ENCODE measurements around the gene REV1.

Gene REV1

GRCh38 chr2:99445065-99445464 is 44.8 kb downstream of the REV1 start:
- no peak for DNase-seq

GRCh38 chr2:99444222-99444621 is 45.6 kb downstream of the REV1 start:
- no peak for DNase-seq

- no peak for DNase-seq
Measured at GRCh38 chr2:99442837-99443236, 47.0 kb downstream of the REV1 start.

GRCh38 chr2:99439971-99440505 is 49.8 kb downstream of the REV1 start:
- no peak for DNase-seq

GRCh38 chr2:99436874-99437273 is 52.9 kb downstream of the REV1 start:
- no peak for DNase-seq

GRCh38 chr2:99433340-99433739 is 56.5 kb downstream of the REV1 start:
- DNase-seq, result no peak

- DNase-seq, result no peak
Measured at GRCh38 chr2:99431587-99432275, 58.1 kb downstream of the REV1 start.

- DNase-seq, result no peak
Measured at GRCh38 chr2:99430614-99431291, 59.1 kb downstream of the REV1 start.

GRCh38 chr2:99425022-99425421 is 64.8 kb downstream of the REV1 start:
- no peak for DNase-seq

- DNase-seq, result no peak
Measured at GRCh38 chr2:99424371-99424770, 65.4 kb downstream of the REV1 start.

GRCh38 chr2:99422599-99422998 is 67.2 kb downstream of the REV1 start:
- no peak for DNase-seq

- DNase-seq, result no peak
Measured at GRCh38 chr2:99421469-99421868, 68.3 kb downstream of the REV1 start.

GRCh38 chr2:99420751-99421299 is 69.0 kb downstream of the REV1 start:
- no peak for DNase-seq

- no peak for DNase-seq
Measured at GRCh38 chr2:99420031-99420430, 69.8 kb downstream of the REV1 start.

- no peak for DNase-seq
Measured at GRCh38 chr2:99417396-99417795, 72.4 kb downstream of the REV1 start.

GRCh38 chr2:99414566-99414965 is 75.3 kb downstream of the REV1 start:
- DNase-seq, result no peak

- no peak for DNase-seq
Measured at GRCh38 chr2:99410276-99410675, 79.5 kb downstream of the REV1 start.

- no peak for DNase-seq
Measured at GRCh38 chr2:99406137-99406536, 83.7 kb downstream of the REV1 start.

GRCh38 chr2:99404797-99405669 is 84.8 kb downstream of the REV1 start:
- DNase-seq, result no peak

- DNase-seq, result no peak
Measured at GRCh38 chr2:99404039-99404796, 85.6 kb downstream of the REV1 start.

GRCh38 chr2:99403524-99403923 is 86.3 kb downstream of the REV1 start:
- no peak for DNase-seq

- DNase-seq, result no peak
Measured at GRCh38 chr2:99403084-99403483, 86.7 kb downstream of the REV1 start.

All from activated CD4-positive, alpha-beta T cell treated with anti-CD3 and anti-CD28 coated beads for 4 hours (primary cell).